Hepatocyte (in vitro differentiated cells): ENCODE measurements around the gene CHCHD6. TPM values are rescaled to one million over a fixed set of nuclear protein-coding genes. Genes with fewer than 3 reads are reported as not detected.

Experiments
- DNase-seq: peaks from one replicate; pipeline ENCODE4 v3.0.0-alpha.2; 2016; ENCODE audit warnings: low spot score
- H2AFZ ChIP-seq: fragments of 200-600 bp; sonication (generic); 2 replicates; pipeline ENCODE4 v1.6.0; 2016; ENCODE audit warnings: antibody characterized with exemption, mild to moderate bottlenecking
- H3K27ac ChIP-seq: fragments of 200-600 bp; sonication (generic); 2 replicates; pipeline ENCODE4 v1.5.1; 2016; ENCODE audit warnings: mild to moderate bottlenecking
- H3K27me3 ChIP-seq: fragments of 200-600 bp; sonication (generic); 2 replicates; pipeline ENCODE4 v1.6.1; 2016
- H3K36me3 ChIP-seq: fragments of 200-600 bp; sonication (generic); replicated peaks from 2 replicates; pipeline ENCODE4 v1.5.1; 2016; ENCODE audit warnings: low read depth; ENCODE audit not compliant: insufficient read depth
- H3K4me1 ChIP-seq: fragments of 200-600 bp; sonication (generic); 2 replicates; pipeline ENCODE4 v1.5.1; 2016; ENCODE audit warnings: mild to moderate bottlenecking, moderate library complexity; ENCODE audit not compliant: insufficient read depth
- H3K4me2 ChIP-seq: fragments of 200-600 bp; sonication (generic); 2 replicates; pipeline ENCODE4 v1.6.0; 2016
- H3K4me3 ChIP-seq: fragments of 200-600 bp; sonication (generic); 2 replicates; pipeline ENCODE4 v1.5.1; 2016; ENCODE audit warnings: mild to moderate bottlenecking
- H3K79me2 ChIP-seq: fragments of 200-600 bp; sonication (generic); 2 replicates; pipeline ENCODE4 v1.6.0; 2017; ENCODE audit warnings: mild to moderate bottlenecking
- H3K9me2 ChIP-seq: fragments of 200-600 bp; sonication (generic); replicated peaks from 2 replicates; pipeline ENCODE4 v1.6.0; 2017; ENCODE audit warnings: mild to moderate bottlenecking; ENCODE audit not compliant: insufficient read depth
- H3K9me3 ChIP-seq: fragments of 200-600 bp; sonication (generic); 2 replicates; pipeline ENCODE4 v1.5.1; 2016; ENCODE audit warnings: low read depth, mild to moderate bottlenecking
- H4K20me1 ChIP-seq: fragments of 200-600 bp; sonication (generic); 2 replicates; pipeline ENCODE4 v1.6.0; 2016; ENCODE audit warnings: mild to moderate bottlenecking; ENCODE audit not compliant: insufficient read depth, poor library complexity, severe bottlenecking
- EZH2 ChIP-seq: fragments of 200-600 bp; sonication (generic); IDR thresholded peaks from 2 replicates; pipeline ENCODE4 v1.6.1; 2016; ENCODE audit warnings: antibody characterized with exemption, mild to moderate bottlenecking, borderline replicate concordance
- EZH2phosphoT487 ChIP-seq: fragments of 200-600 bp; sonication (generic); IDR thresholded peaks from one replicate; pipeline ENCODE4 v1.6.1; 2018; ENCODE audit warnings: antibody characterized with exemption, mild to moderate bottlenecking, low read depth, moderate library complexity; ENCODE audit not compliant: unreplicated experiment, severe bottlenecking
- WGBS: methylation state at CpG from one replicate; pipeline ENCODE4 v1.1.6; 2016; ENCODE audit warnings: low lambda C conversion rate; ENCODE audit errors: missing lambda C conversion rate; 5-methylcytosine and 5-hydroxymethylcytosine counted together
- polyA plus RNA-seq: library from polyadenylated mRNA; unstranded; fragments of >200 nt; fragmentation: Nextera tagmentation; extraction: Ambion mirVana; gene quantifications from 2 replicates; pipeline ENCODE4 v1.2.1, GENCODE V29; 2016
- total RNA-seq: library from RNA; depleted of rRNA; stranded (reverse); fragments of >200 nt; gene quantifications from 2 replicates; pipeline ENCODE4 v1.2.3, GENCODE V29; 2014
- TF ChIP-seq, protein P1 (sequence below): fragments of 200-600 bp; sonication (generic); IDR thresholded peaks from 2 replicates; pipeline ENCODE4 v1.5.1; 2016; ENCODE audit warnings: antibody characterized with exemption, mild to moderate bottlenecking; ENCODE audit not compliant: poor library complexity

CHCHD6 gene
- total and polyA plus RNA-seq, 2 experiments from 2014 or later = 13.8 to 19.7 TPM

DNA sequence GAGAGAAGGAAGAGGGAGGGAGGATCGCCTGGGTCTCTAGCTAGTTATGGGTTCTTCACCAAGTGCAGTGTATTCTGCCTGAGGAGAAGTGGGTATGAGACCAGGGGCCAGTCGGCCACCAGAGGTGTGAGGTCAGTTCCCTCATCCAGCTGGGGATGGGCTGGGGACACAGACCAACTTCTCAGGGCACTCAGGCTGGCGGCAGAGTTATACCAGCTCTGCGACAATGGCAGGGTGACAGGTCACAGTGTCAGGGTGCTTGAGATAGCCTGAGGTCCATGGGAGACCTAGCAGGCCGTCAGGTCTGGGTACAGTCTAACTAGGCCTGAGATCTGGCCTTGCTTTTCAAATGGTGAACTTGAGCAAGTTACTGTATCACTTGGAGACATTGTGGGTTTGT lies 247.5 kb downstream of the CHCHD6 start:
- no peak overlapping the region for H3K4me2 ChIP-seq
- no peaks in the 10 kb centered on the region for H3K9me2 ChIP-seq
- no peaks in the 10 kb centered on the region for H3K4me1 ChIP-seq
- H3K27me3 ChIP-seq = no peaks in the 10 kb centered on the region
- no peaks in the 10 kb centered on the region for H3K36me3 ChIP-seq
- TF ChIP-seq, protein P1, sequence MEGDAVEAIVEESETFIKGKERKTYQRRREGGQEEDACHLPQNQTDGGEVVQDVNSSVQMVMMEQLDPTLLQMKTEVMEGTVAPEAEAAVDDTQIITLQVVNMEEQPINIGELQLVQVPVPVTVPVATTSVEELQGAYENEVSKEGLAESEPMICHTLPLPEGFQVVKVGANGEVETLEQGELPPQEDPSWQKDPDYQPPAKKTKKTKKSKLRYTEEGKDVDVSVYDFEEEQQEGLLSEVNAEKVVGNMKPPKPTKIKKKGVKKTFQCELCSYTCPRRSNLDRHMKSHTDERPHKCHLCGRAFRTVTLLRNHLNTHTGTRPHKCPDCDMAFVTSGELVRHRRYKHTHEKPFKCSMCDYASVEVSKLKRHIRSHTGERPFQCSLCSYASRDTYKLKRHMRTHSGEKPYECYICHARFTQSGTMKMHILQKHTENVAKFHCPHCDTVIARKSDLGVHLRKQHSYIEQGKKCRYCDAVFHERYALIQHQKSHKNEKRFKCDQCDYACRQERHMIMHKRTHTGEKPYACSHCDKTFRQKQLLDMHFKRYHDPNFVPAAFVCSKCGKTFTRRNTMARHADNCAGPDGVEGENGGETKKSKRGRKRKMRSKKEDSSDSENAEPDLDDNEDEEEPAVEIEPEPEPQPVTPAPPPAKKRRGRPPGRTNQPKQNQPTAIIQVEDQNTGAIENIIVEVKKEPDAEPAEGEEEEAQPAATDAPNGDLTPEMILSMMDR = no peak
- TF ChIP-seq EZH2 (no peak), EZH2phosphoT487 (no peak)
- H3K27ac ChIP-seq = no peak overlapping the region
- WGBS = 93% methylated on average over 5 of the region's 5 CpGs
- no peak overlapping the region for H3K4me3 ChIP-seq
- H3K9me3 ChIP-seq = no peaks in the 10 kb centered on the region
- H3K79me2 ChIP-seq = no peaks in the 10 kb centered on the region
- H2AFZ ChIP-seq = no peak overlapping the region
- no peaks in the 10 kb centered on the region for H4K20me1 ChIP-seq
- DNase-seq = no peak

DNA sequence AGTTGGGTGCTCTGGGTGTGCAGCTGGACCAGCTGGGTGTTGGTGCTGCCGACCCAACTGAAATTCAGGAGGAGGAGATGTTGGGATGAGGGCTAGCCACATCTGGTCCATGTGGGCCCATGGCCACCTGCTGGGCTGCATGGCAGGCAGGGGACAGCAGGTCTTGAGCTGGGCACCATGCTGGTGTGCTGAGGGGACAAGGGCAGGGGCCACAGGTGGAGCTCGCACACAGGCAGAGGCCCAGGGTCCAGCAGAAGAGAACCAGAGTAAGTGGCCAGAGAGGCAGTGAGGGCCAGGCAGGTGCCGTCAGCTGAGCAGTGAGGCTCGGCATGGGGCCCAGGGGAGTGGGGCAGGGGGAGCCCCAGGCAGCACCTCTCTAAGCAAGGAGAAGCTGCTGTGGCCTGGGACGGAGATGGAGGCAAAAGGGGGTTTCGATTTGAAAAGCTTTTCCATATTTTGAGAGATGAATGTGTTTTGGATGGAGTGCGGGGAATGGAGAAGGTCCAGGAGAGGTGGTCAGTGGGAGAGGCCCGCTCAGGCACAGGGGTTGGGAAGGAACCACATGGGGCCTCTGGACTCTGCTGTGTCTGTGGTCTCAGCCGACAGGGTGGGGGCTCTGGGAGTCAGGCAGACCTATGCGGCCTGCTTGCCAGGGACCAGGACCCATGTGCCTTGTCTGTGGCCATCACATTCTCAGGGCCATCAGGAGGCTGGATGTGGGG lies 248.4 kb downstream of the CHCHD6 start:
- 98% methylated on average over 8 of the region's 10 CpGs for WGBS
- Histone ChIP-seq H3K4me3 (no peak overlapping the region), H3K9me3 (no peaks in the 10 kb centered on the region), H3K4me2 (no peak overlapping the region), H3K36me3 (no peaks in the 10 kb centered on the region), H3K79me2 (no peaks in the 10 kb centered on the region), H3K9me2 (no peaks in the 10 kb centered on the region), H4K20me1 (no peaks in the 10 kb centered on the region), H3K4me1 (no peaks in the 10 kb centered on the region), H2AFZ (no peak overlapping the region), H3K27me3 (no peaks in the 10 kb centered on the region), H3K27ac (no peak overlapping the region)
- no peak for DNase-seq
- TF ChIP-seq EZH2 (no peak), EZH2phosphoT487 (no peak)
- TF ChIP-seq, protein P1 = no peak

DNA sequence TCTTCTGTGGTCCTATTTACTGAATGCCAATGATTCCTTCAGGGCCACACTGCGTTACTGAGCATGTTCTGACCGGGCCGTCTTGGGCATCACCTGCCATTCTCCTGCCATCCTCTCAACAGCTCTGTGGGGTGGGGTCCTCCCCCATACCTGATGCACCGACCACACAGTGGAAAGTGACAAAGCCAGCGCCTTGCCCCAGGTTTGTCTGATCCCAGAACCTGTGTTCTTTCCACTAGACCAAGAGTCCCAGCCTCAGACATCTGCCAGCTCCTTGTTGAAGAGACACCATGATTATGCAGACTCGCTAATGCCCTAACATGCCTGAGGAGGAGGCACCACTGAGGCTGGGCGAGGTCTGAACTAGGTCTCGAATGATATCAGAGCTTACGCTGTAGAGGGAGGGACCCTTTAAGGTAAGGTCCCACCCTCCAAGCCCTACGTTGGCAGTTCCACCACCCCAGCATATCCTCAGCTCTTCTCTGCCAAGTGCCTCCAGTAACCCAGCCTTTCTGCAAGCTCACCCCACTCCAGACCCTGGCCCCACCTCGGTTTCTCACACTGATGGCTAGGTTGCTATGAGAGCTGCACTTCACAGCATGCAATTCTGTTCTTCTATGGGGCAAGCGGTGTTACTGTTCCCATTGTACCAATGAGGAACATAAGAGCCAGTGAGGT lies 249.1 kb downstream of the CHCHD6 start:
- Histone ChIP-seq H3K4me1 (no peaks in the 10 kb centered on the region), H3K9me2 (no peaks in the 10 kb centered on the region), H3K4me3 (no peak overlapping the region), H4K20me1 (no peaks in the 10 kb centered on the region), H3K27me3 (no peaks in the 10 kb centered on the region), H3K4me2 (no peak overlapping the region), H2AFZ (no peak overlapping the region), H3K36me3 (no peaks in the 10 kb centered on the region), H3K9me3 (no peaks in the 10 kb centered on the region), H3K27ac (no peak overlapping the region), H3K79me2 (no peaks in the 10 kb centered on the region)
- TF ChIP-seq, protein P1 = no peak
- TF ChIP-seq EZH2 (no peak), EZH2phosphoT487 (no peak)
- DNase-seq = no peak
- 98% methylated on average over 12 of the region's 12 CpGs for whole genome bisulfite sequencing
